ENCODE results near the gene RIPK1.

RIPK1 gene

DNA sequence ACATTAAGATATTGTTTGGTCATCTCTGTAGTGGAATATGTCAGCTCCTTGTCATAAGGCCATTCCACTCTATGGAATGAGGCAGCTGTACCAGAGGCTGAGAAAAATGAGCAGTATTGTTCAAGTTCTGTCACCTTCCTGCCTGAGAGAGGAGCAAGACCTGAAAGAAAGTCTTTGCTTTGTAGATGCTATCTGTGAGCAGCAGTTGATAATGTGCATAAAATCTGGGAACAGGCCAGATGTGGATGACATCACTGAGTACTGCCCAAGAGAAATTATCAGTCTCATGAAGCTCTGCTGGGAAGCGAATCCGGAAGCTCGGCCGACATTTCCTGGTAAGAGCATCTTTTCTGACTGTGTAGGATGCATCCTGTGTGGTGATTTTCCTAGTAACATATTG lies 16.8 kb downstream of the RIPK1 start:
- DNase-seq (ENCODE audit: low spot score): no peak

- no peak for DNase-seq (ENCODE audit: low spot score)
These were observed 18.1 kb downstream of the RIPK1 start for GRCh38 chr6:3086282-3086946.

DNA sequence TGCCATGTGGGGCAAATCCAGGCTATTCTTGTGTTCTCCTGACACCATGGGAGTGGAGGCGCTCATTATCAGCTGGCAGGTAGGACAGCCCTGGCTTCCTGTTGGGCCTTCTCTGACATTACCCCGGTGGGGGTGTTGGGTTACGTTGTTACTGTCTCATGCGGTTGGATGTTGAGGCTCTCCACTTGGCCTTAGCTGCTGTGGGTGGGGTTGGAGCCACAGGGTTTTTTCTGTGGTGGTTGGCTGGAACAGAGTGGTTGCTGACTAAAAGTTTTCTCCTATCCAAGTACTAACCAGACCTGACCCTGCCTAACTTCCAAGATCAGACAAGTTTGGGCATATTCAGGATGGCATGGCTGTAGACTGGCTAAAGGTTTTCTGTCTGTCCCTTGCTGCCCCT lies 20.2 kb downstream of the RIPK1 start:
- DNase-seq (ENCODE audit: low spot score): no peak

DNA sequence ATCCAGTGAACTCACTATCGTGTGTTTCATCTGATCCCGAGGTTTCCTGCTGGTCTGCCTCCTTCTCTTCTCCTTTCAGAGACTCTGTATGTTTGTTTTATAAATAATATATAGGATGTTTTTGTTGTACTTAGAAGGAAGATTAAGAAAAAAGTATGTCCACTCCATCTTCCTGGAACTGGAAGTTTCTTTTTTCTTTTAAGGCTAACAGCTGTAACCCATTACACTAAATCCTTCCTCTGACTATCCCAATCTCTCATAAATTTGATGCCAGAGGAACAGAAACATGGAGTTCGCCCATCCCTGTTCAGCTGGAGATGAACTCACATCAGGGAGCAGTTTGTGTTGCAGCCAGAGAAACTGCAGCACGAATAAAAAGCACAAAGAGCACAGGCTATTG lies 20.7 kb downstream of the RIPK1 start:
- no peak for DNase-seq (ENCODE audit: low spot score)

DNA sequence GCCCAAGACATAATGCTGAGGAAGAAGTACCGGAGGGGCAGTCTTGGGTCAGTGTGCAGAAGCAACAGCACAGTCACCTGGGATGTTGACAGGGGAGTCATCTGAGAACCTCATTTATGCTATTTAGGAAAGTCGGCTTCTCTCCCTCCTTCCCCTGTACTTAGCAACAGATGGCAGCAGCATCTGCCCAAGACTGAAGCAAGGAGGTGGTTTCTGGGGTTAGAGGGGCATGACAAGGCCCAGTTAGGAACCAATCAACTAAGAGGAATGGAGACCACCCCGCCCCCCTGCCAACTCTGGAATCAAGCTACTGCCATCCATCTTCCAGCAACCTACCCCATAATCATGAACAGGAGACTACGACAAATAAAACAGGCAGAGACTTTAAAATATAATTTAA lies 21.7 kb downstream of the RIPK1 start:
- DNase-seq (ENCODE audit: low spot score): no peak

DNA sequence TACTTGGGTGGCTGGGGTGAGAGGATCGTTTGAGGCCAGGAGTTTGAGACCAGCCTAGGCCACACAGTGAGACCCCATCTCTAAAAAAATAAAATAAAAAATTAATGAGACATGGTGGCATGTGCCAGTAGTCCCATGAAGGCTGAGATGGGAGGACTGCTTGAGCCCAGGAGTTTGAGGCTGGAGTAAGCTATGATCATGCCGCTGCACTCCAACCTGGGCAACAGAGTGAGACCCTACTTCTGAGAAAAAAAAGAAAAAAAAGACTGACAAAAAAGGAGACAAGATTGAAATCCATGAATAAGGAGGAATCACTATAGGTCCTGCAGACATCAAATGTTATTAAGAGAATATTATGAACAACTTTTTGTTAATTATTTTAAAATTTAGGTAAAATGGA lies 26.5 kb downstream of the RIPK1 start:
- DNase-seq (ENCODE audit: low spot score): no peak

- DNase-seq (ENCODE audit: low spot score): no peak
These were observed 34.6 kb downstream of the RIPK1 start for GRCh38 chr6:3102875-3103274.

DNA sequence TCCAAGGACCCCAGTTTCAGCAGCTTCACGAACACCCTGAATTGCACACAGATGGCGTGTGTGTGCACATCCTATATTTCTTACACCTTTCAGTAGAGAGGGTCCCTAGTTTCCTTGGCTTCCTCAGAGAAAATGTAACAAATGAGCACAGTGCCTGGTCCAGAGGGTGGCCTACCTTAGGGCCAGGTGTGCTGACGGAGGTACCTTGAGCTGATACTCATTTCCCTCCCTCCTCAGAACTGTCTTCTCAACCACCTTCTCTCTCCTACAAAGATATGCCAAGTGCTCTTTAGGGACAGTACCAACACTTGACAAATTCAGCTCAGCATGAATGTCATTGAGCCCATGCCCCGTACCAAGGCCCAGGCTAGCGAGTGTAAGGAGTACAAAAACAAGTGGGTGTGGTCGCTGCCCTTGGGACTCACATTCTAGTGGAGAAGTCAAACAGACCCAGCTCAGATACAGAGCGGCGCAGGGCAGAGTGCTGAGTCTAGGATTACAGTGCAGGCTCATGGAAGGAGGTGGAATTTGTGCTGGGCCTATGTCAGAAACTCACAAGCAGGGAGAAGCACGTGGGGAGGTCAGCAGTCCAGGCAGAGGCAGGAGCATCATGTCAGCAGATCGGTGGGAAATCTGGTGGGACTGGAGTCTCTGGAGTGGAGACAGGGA lies 40.6 kb downstream of the RIPK1 start:
- DNase-seq (ENCODE audit: low spot score): no peak

DNA sequence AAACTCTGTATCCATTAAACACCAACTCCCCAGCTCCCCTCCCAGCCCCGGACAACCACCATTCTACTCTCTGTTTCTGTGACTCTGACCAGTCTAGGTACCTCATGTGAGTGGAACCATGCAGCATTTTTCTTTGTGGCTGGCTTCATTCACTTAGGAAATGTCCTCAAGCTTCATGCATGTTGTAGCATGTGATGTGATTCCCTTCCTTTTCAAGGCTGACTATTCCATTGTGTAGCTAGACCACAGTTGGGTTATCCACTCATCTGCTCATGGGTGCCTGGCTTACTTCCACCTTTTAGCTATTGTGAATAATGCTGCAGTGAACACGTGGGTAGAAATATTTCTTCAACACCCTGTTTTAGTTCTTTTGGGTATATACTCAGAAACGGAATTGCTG lies 41.5 kb downstream of the RIPK1 start:
- no peak for DNase-seq (ENCODE audit: low spot score)

- no peak for DNase-seq (ENCODE audit: low spot score)
These were observed 46.1 kb downstream of the RIPK1 start for GRCh38 chr6:3114377-3114776.

GRCh38 chr6:3117912-3118352 lies 49.6 kb downstream of the RIPK1 start:
- DNase-seq (ENCODE audit: low spot score): no peak

DNA sequence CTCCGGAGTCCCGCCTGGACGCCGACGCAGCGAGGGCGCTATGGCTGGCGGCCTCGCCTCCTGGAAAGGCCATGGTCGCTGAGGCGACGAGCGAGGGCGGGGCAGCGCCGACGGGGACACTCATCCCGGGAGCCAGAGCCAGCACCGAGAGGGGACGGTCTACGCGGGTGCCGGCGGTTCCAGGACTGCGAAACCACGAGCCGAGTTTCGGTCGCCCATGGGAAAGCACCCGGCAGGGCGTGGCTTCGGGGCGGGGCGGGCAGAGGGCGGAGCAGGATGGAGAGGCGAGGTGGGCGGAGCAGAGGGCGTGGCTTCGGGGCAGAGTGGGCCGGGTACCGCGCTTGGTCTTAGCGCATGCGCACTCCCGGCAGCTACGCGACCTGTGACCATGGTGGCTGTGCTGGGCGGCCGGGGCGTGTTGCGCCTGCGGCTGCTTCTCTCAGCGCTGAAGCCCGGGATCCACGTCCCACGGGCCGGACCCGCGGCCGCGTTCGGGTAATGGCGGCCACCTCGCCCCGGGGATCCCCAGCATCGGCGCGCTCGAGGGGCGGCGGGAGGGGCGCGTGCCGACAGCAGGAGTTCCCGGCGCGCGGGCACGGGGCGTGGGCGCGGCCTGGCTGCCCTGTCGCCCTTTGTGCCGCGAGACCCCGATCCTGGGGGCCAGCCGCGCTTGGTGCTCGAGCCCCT lies 50.2 kb downstream of the RIPK1 start, which contains the start of gene BPHL:
BPHL (plus strand) TSS at position 359 of the 687 bp plus-strand sequence; CDS start at position 389, 30 bp downstream.
- peak; percentile 97 for DNase-seq (ENCODE audit: low spot score)

- DNase-seq (ENCODE audit: low spot score): no peak
These were observed 50.9 kb downstream of the RIPK1 start for GRCh38 chr6:3119040-3119723.

- no peak for DNase-seq (ENCODE audit: low spot score)
These were observed 52.4 kb downstream of the RIPK1 start for GRCh38 chr6:3120765-3121089.

GRCh38 chr6:3122823-3123182 lies 54.5 kb downstream of the RIPK1 start:
- DNase-seq (ENCODE audit: low spot score): no peak

DNA sequence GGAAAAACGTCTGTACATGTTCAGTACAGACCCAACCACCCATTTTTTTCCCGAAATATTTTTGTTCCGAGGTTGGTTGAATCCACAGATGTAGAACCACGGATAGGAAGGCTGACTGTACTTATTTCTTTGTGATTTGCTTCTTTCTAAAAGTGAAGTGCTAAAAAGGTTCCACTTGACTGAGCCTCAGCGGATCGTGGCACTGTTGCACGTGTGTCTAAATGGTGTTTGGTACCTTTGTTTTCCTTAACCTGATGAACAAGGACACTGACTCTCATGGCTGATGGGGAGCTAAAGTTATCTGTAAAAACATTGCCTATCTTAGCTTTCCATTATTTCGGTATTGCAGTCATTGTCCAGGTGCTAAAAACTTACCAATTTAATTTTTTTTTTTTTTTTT lies 56.4 kb downstream of the RIPK1 start:
- DNase-seq (ENCODE audit: low spot score): no peak

- DNase-seq (ENCODE audit: low spot score): no peak
These were observed 57.5 kb downstream of the RIPK1 start for GRCh38 chr6:3125815-3126214.

DNA sequence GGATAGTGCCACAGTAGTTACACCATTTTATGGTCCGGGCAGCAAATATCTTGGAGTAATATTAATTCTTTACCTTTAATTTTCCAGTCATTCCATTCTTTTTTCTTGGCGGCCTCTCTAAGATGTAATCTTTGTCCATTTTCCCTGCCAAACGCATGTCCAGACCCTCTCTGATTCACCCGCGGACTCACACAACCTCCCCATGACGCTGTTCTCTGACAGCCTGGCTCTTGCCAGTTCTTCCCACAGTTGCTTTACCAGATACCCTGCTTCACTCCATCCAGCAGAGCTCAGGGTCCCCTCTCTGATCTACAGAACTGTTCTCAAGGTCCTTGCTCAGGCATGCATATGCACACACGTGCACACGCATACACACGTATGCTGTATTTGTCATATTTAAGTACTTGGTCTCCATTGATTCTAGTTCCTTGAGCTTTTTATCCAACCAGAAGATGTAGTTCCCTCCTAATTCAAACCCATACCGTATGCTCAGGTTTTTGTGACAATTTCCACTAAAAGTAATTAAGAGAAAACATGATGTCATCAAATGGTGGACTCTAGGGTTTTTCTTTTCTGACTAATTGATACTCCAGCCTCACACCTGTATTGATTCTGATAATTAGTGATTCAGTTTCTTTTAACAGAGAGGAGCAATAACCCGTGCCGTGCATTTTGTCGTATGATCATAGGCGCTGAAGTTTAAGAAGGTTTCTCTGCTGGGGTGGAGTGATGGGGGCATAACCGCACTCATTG lies 60.2 kb downstream of the RIPK1 start:
- no peak for DNase-seq (ENCODE audit: low spot score)

GRCh38 chr6:3131695-3132094 lies 63.4 kb downstream of the RIPK1 start:
- no peak for DNase-seq (ENCODE audit: low spot score)

GRCh38 chr6:3133515-3133914 lies 65.2 kb downstream of the RIPK1 start:
- no peak for DNase-seq (ENCODE audit: low spot score)

DNA sequence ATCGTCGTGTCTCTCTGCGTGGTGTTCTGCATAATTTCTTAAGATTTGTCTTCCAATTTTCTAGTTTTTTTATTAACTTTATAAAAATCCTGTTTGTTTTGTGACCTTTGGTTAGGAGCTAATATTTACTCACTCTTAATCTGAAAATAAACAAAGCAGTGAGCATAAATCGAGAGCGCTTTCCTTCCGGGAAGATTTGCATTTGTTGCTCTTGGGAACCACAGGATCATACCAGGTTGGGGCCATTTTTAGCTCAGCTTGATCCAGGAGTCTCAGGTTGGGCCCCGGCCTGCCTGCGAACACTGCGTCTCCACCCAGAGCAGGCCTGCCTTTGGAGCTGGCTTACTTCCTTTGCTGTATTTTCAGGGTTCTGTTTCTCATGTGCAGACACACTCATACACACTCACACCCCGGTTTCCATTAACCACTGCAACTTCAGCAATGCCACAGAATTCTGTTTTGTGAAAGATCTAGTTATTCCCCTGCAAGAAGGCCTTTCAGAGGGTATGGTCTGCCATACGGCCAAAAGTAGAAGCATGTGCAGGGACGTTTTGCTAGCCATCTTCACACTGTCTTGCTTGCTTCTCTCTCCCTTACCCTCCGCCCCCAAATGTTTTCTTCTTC lies 67.5 kb downstream of the RIPK1 start:
- DNase-seq (ENCODE audit: low spot score): no peak
